DND-41 (cell line): Measurements from ENCODE around the gene HSPA4L.
A peak's percentile ranks its signal among the peaks of the same experiment; 100 is the strongest.

Source experiments
- ATAC-seq: fragments of 200-7000 bp; cut with Tn5 transposase; 3 replicates; pipeline ENCODE4 v1.9.1; 2021; ENCODE audit warnings: low read depth; ENCODE audit not compliant: insufficient read depth
- DNase-seq: peaks from one replicate; pipeline ENCODE4 v3.0.0-alpha.2; 2020
- H2AFZ ChIP-seq: 2 replicates; pipeline ENCODE4 v1.6.0; 2012; ENCODE audit warnings: low read depth, low read length
- H3K27ac ChIP-seq: 2 replicates; pipeline ENCODE4 v1.5.1; 2012; ENCODE audit warnings: low read length, inconsistent platforms
- H3K27me3 ChIP-seq: fragments of 200-600 bp; sonication (generic); 2 replicates; pipeline ENCODE4 v1.6.0; 2012; ENCODE audit warnings: low read length, mild to moderate bottlenecking, inconsistent platforms; ENCODE audit not compliant: insufficient read depth, poor library complexity
- H3K36me3 ChIP-seq: 2 replicates; pipeline ENCODE4 v1.5.1; 2012; ENCODE audit warnings: low read length, inconsistent platforms; ENCODE audit not compliant: insufficient read depth
- H3K4me1 ChIP-seq: 2 replicates; pipeline ENCODE4 v1.5.1; 2012; ENCODE audit warnings: mild to moderate bottlenecking, low read length; ENCODE audit not compliant: insufficient read depth
- H3K4me2 ChIP-seq: 2 replicates; pipeline ENCODE4 v1.6.0; 2012; ENCODE audit warnings: mild to moderate bottlenecking, moderate library complexity, low read length, inconsistent platforms; ENCODE audit not compliant: insufficient read depth
- H3K4me3 ChIP-seq, 2 experiments: fragments of 200-600 bp in 1 of 2; shearing (Covaris generic) in 1 of 2; 2 replicates each; pipeline ENCODE4 v1.5.1; 2012 to 2016; ENCODE audit warnings: inconsistent platforms in 2 of 2, low read length in 2 of 2, mild to moderate bottlenecking in 2 of 2, low read depth in 1 of 2, moderate library complexity in 1 of 2
- H3K79me2 ChIP-seq: 2 replicates; pipeline ENCODE4 v1.6.0; 2012; ENCODE audit warnings: low read length, inconsistent platforms; ENCODE audit not compliant: insufficient read depth
- H3K9ac ChIP-seq: 2 replicates; pipeline ENCODE4 v1.6.0; 2012; ENCODE audit warnings: low read depth, mild to moderate bottlenecking, inconsistent platforms, low read length, moderate library complexity
- H3K9me3 ChIP-seq: 2 replicates; pipeline ENCODE4 v1.5.1; 2012; ENCODE audit warnings: low read length, moderate library complexity, mild to moderate bottlenecking, inconsistent platforms; ENCODE audit not compliant: insufficient read depth, severe bottlenecking
- H4K20me1 ChIP-seq: 2 replicates; pipeline ENCODE4 v1.6.0; 2012; ENCODE audit warnings: low read length; ENCODE audit not compliant: insufficient read depth
- CTCF ChIP-seq: IDR thresholded peaks from 2 replicates; pipeline ENCODE4 v1.5.1; 2012; ENCODE audit warnings: borderline replicate concordance, low read length, moderate library complexity, mild to moderate bottlenecking; ENCODE audit not compliant: poor library complexity, severe bottlenecking; ENCODE audit errors: extremely low read depth
- EZH2 ChIP-seq: IDR thresholded peaks from 3 replicates; pipeline ENCODE4 v1.6.1; 2012; ENCODE audit warnings: borderline replicate concordance, low read depth, mild to moderate bottlenecking, moderate library complexity, low read length, inconsistent platforms; ENCODE audit not compliant: severe bottlenecking

HSPA4L gene

GRCh38 chr4:127782275-127783025, at the start of gene HSPA4L:
TSS of gene HSPA4L (plus strand) at chr4:127782322. CDS start at chr4:127782551, 229 bp downstream.
- Histone ChIP-seq H4K20me1 (no peaks in the 10 kb centered on the region), H3K9me3 (no peaks in the 10 kb centered on the region), H2AFZ (no peak within 1 kb of the TSS), H3K4me2 (no peak within 1 kb of the TSS), H3K36me3 (no peaks in the 10 kb centered on the region), H3K79me2 (no peaks in the 10 kb centered on the region), H3K4me1 (no peaks in the 10 kb centered on the region), H3K9ac (no peak within 1 kb of the TSS), H3K4me3 (no peak within 1 kb of the TSS), H3K27me3 (peaks cover 8% of the 10 kb centered on the region), H3K27ac (no peak within 1 kb of the TSS)
- DNase-seq, result no peak
- ATAC-seq, result no peak
- TF ChIP-seq EZH2 (no peak), CTCF (no peak)

- TF ChIP-seq EZH2 (no peak), CTCF (peak; percentile 71)
- Histone ChIP-seq H2AFZ (no peak overlapping the region), H3K79me2 (no peaks in the 10 kb centered on the region), H3K4me2 (no peak overlapping the region), H4K20me1 (no peaks in the 10 kb centered on the region), H3K27ac (no peak overlapping the region), H3K36me3 (no peaks in the 10 kb centered on the region), H3K27me3 (no peaks in the 10 kb centered on the region), H3K9me3 (no peaks in the 10 kb centered on the region), H3K9ac (no peak overlapping the region), H3K4me1 (no peaks in the 10 kb centered on the region), H3K4me3 (no peak overlapping the region)
- DNase-seq, result no peak
- ATAC-seq, result peak; percentile 85; the same call in 2 of the 3 replicates
These were observed 49.3 kb upstream of the HSPA4L start for GRCh38 chr4:127732623-127733328.

GRCh38 chr4:127734976-127735375, 47.1 kb upstream of the HSPA4L start:
- DNase-seq (no peak), ATAC-seq (no peak)
- Histone ChIP-seq H3K27ac (no peak overlapping the region), H4K20me1 (no peaks in the 10 kb centered on the region), H3K36me3 (no peaks in the 10 kb centered on the region), H3K9ac (no peak overlapping the region), H3K9me3 (no peaks in the 10 kb centered on the region), H3K79me2 (no peaks in the 10 kb centered on the region), H2AFZ (no peak overlapping the region), H3K4me1 (no peaks in the 10 kb centered on the region), H3K4me2 (no peak overlapping the region), H3K4me3 (no peak overlapping the region), H3K27me3 (no peaks in the 10 kb centered on the region)
- no peak for TF ChIP-seq EZH2
- no peak for TF ChIP-seq CTCF
